HepG2 (cell line): ENCODE results near the gene ZBTB45. TPM values are rescaled to one million over a fixed set of nuclear protein-coding genes. Genes with fewer than 3 reads are reported as not detected.

Source experiments
- CCAR2 ChIP-seq: fragments of 200-400 bp; formaldehyde crosslinking; optimal IDR thresholded peaks from 2 replicates; pipeline ENCODE3; 2018; ENCODE audit warnings: low read depth, mild to moderate bottlenecking, low read length, moderate library complexity
- GPN1 ChIP-seq: sonication (generic); formaldehyde crosslinking; IDR thresholded peaks from 2 replicates; pipeline ENCODE4 v1.5.1; 2020; ENCODE audit warnings: missing genetic modification reagents, borderline replicate concordance
- ISX ChIP-seq: sonication (generic); formaldehyde crosslinking; conservative IDR thresholded peaks from 2 replicates; pipeline ENCODE4 v1.5.0; 2020; ENCODE audit warnings: missing genetic modification reagents
- ZBTB1 ChIP-seq: sonication (generic); formaldehyde crosslinking; IDR thresholded peaks from 2 replicates; pipeline ENCODE4 v1.4.0; 2020; ENCODE audit warnings: missing genetic modification reagents, borderline replicate concordance
- ZNF543 ChIP-seq: sonication (generic); formaldehyde crosslinking; IDR thresholded peaks from 2 replicates; pipeline ENCODE4 v1.4.0; 2020; ENCODE audit warnings: mild to moderate bottlenecking, missing genetic modification reagents
- polyA plus RNA-seq, 8 experiments: library from polyadenylated mRNA; depleted of rRNA in 3 of 8; stranded (reverse) in 7 of 8; unstranded in 1 of 8; fragments of >200 nt; fragmentation: Illumina TruSeq in 4 of 8; extraction: Trizol in 4 of 8; gene quantifications; 2 replicates each; pipeline versions ENCODE4 v1.2.1 to v1.2.3, GENCODE V29; 2011 to 2016; ENCODE audit warnings: low read depth in 4 of 8, missing spikeins in 1 of 8, mixed read lengths in 1 of 8; ENCODE audit not compliant: insufficient read depth in 1 of 8
- total RNA-seq, 5 experiments: library from RNA; depleted of rRNA; stranded (reverse); fragments of >200 nt; fragmentation: Illumina TruSeq; extraction: Trizol; gene quantifications; 2 replicates each; pipeline ENCODE4 v1.2.3, GENCODE V29; 2016; ENCODE audit warnings: low read depth in 1 of 5
- TF ChIP-seq, protein P1 (sequence below): sonication (generic); formaldehyde crosslinking; IDR thresholded peaks from 2 replicates; pipeline ENCODE4 v1.9.0; 2021; ENCODE audit warnings: missing genetic modification reagents, borderline replicate concordance
- TF ChIP-seq, protein P2 (sequence below): sonication (generic); formaldehyde crosslinking; IDR thresholded peaks from 2 replicates; pipeline ENCODE4 v1.9.0; 2021; ENCODE audit warnings: mild to moderate bottlenecking, missing genetic modification reagents
- TF ChIP-seq, protein P3 (sequence below): sonication (generic); formaldehyde crosslinking; IDR thresholded peaks from 2 replicates; pipeline ENCODE4 v1.4.0; 2020; ENCODE audit warnings: mild to moderate bottlenecking, missing genetic modification reagents, borderline replicate concordance
- TF ChIP-seq, protein P4 (sequence below): sonication (generic); formaldehyde crosslinking; IDR thresholded peaks from 2 replicates; pipeline ENCODE4 v1.4.0; 2020; ENCODE audit warnings: missing genetic modification reagents, mild to moderate bottlenecking, borderline replicate concordance

The ZBTB45 gene
- total and polyA plus RNA-seq, 2 of the 13 experiments (the other 11 are each of a cell fraction or from before 2014, with no cell fraction given): 3.0 to 3.7 TPM

DNA sequence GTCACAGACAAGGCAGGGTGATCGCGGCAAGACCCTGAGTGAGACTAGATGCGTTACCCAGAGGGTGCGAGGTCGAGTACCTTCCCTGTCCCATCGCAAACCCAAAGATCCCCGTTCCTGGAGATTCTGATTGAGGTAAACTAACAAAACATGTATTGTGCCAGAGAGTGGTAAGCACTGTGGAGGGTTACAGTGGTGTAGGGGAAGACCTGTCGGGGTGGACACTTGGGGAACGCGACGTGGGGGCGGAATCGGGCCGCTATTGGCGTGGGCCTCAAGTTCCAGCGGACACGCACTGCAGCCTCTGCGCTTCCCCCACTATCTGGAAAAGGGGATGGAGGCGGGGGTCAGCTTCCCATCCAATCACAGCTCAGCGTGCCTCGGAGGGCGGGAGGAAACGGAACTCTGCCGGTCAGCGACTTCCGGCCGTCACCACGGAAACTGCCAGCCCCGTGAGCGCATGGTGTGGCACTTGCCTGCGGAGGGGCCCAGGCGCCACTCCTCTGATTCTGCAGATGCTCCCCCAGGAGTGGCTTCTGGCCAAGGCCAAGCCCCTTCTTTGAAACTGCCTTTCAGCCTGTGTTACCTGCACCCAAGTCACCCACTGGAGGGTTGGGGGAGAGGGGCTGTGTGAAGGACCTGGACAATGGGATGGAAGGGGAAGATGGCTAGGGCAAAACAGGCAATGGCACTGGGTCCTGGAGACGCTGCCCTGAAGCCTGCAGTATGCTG is 39.8 kb upstream of the ZBTB45 start (continued):
- TF ChIP-seq, protein P1, sequence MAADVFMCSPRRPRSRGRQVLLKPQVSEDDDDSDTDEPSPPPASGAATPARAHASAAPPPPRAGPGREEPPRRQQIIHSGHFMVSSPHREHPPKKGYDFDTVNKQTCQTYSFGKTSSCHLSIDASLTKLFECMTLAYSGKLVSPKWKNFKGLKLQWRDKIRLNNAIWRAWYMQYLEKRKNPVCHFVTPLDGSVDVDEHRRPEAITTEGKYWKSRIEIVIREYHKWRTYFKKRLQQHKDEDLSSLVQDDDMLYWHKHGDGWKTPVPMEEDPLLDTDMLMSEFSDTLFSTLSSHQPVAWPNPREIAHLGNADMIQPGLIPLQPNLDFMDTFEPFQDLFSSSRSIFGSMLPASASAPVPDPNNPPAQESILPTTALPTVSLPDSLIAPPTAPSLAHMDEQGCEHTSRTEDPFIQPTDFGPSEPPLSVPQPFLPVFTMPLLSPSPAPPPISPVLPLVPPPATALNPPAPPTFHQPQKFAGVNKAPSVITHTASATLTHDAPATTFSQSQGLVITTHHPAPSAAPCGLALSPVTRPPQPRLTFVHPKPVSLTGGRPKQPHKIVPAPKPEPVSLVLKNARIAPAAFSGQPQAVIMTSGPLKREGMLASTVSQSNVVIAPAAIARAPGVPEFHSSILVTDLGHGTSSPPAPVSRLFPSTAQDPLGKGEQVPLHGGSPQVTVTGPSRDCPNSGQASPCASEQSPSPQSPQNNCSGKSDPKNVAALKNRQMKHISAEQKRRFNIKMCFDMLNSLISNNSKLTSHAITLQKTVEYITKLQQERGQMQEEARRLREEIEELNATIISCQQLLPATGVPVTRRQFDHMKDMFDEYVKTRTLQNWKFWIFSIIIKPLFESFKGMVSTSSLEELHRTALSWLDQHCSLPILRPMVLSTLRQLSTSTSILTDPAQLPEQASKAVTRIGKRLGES (CRISPR knock-in tag): no peak
- TF ChIP-seq, protein P2, sequence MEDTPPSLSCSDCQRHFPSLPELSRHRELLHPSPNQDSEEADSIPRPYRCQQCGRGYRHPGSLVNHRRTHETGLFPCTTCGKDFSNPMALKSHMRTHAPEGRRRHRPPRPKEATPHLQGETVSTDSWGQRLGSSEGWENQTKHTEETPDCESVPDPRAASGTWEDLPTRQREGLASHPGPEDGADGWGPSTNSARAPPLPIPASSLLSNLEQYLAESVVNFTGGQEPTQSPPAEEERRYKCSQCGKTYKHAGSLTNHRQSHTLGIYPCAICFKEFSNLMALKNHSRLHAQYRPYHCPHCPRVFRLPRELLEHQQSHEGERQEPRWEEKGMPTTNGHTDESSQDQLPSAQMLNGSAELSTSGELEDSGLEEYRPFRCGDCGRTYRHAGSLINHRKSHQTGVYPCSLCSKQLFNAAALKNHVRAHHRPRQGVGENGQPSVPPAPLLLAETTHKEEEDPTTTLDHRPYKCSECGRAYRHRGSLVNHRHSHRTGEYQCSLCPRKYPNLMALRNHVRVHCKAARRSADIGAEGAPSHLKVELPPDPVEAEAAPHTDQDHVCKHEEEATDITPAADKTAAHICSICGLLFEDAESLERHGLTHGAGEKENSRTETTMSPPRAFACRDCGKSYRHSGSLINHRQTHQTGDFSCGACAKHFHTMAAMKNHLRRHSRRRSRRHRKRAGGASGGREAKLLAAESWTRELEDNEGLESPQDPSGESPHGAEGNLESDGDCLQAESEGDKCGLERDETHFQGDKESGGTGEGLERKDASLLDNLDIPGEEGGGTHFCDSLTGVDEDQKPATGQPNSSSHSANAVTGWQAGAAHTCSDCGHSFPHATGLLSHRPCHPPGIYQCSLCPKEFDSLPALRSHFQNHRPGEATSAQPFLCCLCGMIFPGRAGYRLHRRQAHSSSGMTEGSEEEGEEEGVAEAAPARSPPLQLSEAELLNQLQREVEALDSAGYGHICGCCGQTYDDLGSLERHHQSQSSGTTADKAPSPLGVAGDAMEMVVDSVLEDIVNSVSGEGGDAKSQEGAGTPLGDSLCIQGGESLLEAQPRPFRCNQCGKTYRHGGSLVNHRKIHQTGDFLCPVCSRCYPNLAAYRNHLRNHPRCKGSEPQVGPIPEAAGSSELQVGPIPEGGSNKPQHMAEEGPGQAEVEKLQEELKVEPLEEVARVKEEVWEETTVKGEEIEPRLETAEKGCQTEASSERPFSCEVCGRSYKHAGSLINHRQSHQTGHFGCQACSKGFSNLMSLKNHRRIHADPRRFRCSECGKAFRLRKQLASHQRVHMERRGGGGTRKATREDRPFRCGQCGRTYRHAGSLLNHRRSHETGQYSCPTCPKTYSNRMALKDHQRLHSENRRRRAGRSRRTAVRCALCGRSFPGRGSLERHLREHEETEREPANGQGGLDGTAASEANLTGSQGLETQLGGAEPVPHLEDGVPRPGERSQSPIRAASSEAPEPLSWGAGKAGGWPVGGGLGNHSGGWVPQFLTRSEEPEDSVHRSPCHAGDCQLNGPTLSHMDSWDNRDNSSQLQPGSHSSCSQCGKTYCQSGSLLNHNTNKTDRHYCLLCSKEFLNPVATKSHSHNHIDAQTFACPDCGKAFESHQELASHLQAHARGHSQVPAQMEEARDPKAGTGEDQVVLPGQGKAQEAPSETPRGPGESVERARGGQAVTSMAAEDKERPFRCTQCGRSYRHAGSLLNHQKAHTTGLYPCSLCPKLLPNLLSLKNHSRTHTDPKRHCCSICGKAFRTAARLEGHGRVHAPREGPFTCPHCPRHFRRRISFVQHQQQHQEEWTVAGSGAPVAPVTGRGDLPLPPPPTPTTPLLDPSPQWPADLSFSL: no peak
- TF ChIP-seq ZNF543: no peak; the same call in 1 of the 2 replicates
- TF ChIP-seq ISX: no peak
- TF ChIP-seq, protein P3, sequence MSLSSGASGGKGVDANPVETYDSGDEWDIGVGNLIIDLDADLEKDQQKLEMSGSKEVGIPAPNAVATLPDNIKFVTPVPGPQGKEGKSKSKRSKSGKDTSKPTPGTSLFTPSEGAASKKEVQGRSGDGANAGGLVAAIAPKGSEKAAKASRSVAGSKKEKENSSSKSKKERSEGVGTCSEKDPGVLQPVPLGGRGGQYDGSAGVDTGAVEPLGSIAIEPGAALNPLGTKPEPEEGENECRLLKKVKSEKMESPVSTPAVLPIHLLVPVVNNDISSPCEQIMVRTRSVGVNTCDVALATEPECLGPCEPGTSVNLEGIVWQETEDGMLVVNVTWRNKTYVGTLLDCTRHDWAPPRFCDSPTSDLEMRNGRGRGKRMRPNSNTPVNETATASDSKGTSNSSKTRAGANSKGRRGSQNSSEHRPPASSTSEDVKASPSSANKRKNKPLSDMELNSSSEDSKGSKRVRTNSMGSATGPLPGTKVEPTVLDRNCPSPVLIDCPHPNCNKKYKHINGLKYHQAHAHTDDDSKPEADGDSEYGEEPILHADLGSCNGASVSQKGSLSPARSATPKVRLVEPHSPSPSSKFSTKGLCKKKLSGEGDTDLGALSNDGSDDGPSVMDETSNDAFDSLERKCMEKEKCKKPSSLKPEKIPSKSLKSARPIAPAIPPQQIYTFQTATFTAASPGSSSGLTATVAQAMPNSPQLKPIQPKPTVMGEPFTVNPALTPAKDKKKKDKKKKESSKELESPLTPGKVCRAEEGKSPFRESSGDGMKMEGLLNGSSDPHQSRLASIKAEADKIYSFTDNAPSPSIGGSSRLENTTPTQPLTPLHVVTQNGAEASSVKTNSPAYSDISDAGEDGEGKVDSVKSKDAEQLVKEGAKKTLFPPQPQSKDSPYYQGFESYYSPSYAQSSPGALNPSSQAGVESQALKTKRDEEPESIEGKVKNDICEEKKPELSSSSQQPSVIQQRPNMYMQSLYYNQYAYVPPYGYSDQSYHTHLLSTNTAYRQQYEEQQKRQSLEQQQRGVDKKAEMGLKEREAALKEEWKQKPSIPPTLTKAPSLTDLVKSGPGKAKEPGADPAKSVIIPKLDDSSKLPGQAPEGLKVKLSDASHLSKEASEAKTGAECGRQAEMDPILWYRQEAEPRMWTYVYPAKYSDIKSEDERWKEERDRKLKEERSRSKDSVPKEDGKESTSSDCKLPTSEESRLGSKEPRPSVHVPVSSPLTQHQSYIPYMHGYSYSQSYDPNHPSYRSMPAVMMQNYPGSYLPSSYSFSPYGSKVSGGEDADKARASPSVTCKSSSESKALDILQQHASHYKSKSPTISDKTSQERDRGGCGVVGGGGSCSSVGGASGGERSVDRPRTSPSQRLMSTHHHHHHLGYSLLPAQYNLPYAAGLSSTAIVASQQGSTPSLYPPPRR (CRISPR knock-in tag): peak; percentile 76
- TF ChIP-seq CCAR2: no peak
- no peak for TF ChIP-seq GPN1 (CRISPR knock-in tag)
- TF ChIP-seq, protein P4, sequence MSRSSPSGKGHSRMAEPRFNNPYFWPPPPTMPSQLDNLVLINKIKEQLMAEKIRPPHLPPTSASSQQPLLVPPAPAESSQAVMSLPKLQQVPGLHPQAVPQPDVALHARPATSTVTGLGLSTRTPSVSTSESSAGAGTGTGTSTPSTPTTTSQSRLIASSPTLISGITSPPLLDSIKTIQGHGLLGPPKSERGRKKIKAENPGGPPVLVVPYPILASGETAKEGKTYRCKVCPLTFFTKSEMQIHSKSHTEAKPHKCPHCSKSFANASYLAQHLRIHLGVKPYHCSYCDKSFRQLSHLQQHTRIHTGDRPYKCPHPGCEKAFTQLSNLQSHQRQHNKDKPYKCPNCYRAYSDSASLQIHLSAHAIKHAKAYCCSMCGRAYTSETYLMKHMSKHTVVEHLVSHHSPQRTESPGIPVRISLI (CRISPR knock-in tag): no peak
- TF ChIP-seq ZBTB1 (CRISPR knock-in tag): no peak
